HG02642 (cell line): ENCODE results near the gene CUX1.
"Not testable (repeated sequence)": the region's sequence is repeated elsewhere in the genome, so short reads cannot be mapped to it uniquely, and the experiment has no call there.

Experiments
- ATAC-seq: cut with Tn5 transposase; IDR thresholded peaks from one replicate; pipeline ENCODE4 v1.9.1; 2021; ENCODE audit warnings: mild to moderate bottlenecking; ENCODE audit not compliant: unreplicated experiment, poor library complexity

The CUX1 gene

DNA sequence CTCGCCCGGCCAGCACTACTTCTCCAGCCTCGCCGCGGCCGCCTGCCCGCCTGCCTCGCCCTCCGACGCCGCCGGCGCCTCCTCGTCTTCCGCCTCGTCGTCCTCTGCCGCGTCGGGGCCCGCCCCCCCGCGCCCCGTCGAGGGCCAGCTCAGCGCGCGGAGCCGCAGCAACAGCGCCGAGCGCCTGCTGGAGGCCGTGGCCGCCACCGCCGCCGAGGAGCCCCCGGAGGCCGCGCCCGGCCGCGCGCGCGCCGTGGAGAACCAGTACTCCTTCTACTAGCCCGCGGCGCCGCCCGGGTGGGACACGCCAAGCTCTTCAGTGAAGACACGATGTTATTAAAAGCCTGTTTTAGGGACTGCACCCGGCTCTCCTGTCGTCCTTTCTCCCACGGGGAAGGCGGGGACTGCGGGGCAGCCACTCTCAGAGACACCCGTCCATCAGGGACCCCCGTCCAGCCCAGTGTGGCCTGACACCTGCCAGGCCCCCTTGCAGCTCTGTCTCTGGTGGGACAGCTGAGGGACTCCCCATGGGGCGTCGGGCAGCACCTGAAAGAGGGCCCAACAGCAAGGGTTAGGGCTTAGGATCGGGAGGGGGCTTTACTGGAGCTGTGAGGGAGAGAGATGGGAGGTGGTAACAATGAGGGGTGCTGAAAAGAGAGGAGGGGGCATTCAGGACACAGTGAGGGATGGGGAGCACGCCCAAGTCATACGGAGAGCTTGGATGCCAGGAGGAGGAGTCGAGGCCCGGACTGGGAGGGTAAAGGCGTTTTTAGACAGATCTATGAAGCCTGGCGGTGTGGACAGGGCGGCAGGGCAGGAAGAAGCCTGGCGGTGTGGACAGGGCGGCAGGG is 504.1 kb downstream of the CUX1 start:
- no peak for ATAC-seq

DNA sequence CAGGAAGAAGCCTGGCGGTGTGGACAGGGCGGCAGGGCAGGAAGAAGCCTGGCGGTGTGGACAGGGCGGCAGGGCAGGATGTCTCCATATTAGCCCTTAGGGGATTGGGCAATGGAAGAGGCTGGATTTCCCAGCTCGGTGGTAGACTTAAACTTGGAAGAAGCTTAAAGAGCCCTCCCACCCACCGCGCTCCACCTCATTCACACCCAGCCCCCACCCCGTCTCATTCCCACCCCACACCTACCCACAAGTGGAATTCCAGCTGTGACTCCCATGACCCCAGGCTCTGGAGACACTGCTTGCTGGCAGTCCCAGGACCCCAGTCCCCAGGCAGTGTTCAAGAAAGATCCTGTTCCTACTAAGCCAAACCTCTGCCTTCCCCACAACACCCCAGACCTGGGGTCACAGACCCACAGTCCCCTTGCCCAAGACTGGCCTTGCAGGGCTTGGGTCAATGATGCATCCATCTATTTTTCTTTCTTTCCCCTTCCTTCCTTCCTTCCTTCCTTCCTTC is 504.8 kb downstream of the CUX1 start:
- no peak for ATAC-seq

DNA sequence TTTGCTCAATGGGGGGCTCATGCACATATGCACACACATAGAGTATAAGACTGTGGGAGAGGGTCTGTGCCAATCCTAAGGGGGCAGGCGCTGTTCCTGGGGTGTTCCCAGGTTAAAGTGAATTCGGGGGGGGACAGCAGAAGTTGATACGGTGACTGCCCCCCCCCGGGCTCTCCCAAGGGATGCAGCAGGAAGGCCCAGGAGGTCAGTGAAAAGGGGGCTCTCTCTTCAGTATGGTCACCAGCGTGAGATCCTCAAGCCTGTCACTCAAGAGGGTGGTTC is 506.4 kb downstream of the CUX1 start:
- ATAC-seq: no peak

DNA sequence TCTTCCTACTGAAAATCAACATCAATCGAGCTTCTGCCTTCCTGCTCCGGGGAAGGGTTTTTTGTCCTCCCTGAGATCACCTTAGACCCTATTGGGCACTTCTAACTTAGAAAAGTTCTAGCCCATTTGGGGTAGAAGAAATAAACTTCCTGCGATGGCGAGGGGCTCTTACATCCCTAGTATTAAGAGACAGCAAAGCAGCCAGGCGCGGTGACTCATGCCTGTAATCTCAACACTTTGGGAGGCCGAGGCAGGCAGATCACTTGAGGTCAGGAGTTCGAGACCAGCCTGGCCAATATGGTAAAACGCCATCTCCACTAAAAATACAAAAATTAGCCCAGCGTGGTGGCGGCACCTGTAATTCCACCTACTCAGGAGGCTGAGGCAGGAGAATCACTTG is 507.7 kb downstream of the CUX1 start:
- ATAC-seq: not testable (repeated sequence)

DNA sequence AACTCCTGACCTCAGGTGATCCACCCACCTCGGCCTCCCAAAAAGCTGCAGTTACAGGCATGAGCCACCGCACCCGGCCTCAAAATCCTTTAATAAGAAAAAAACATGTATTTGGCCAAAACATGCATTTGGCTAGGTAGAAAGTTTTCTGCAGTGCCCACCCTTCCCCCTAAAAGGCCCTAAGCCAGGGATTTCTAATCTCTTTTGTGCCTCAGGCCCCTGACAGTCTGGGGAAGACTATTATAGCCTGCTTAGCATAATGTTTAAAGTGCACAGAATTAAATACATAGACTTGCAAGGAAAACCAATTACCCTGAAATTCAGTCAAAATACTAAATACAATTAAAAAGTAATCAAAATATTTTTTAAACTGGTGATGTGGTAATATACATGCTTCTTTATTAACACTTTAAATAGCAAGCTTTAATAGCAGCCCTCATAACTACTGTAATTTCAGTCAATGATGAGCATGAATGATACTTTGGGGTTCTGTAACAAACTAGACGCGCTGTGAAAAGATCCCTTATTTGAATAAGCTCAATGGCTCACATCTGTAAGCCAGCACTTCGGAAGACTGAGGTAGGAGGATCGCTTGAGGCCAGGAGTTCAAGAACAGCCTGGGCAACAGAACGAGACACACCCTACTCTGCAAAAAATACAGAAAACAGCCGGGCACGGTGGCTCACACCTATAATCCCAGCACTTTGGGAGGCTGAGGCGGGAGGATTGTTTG is 508.9 kb downstream of the CUX1 start:
- ATAC-seq: no peak

DNA sequence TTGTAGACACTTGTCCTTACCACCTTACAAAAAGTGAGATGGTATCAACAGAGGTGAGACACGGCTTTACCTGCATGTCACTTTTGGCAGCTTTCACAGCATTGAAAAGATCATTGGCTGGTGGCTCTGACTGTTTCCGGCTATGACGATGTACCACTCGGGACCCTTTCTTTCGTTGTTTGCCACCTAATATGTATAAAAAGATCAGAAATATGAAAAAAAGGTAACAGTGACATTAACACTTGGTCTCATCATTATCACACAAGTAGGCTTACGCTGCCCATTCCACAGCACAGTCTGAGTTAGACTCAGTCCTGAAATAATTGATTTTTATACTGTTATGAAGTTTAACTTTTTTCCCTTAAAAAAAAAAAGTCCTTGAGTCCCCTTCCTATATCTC is 509.8 kb downstream of the CUX1 start:
- not testable (repeated sequence) for ATAC-seq

DNA sequence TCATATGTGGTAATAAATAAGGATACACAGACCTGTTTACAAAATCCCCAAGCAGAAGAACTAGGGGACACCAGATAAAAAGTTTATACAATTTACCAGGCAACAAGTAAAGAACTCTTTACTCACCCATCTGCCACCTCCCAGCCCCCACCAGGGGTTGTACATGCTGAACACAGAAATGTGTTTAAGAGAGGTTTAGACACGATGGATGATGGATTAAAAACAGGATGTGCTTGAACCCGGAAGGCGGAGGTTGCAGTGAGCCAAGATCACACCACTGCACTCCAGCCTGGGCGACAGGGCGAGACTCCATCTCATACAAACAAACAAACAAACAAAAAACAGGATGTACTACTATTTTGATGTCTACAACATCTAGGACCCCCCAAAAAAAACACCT is 511.4 kb downstream of the CUX1 start:
- ATAC-seq: not testable (repeated sequence)

DNA sequence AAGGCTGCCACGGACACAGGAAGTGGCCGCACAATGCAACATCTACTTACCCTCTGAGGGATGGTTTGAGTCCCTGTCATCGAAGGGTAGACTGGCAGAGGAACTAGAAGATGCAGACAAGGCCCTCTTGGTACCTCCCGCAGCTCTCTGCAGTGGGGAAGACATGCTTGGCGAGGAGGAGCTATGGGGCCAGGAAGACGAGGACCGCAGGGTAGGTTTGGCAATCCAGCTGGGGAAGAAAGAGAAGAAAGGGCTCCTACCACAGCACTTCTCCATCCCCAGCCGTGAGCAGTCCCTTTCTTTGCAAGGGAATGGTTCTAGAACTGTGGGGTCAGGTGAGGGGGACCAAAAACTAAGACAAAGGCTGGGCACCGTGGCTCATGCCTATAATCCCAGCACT is 511.9 kb downstream of the CUX1 start:
- not testable (repeated sequence) for ATAC-seq

DNA sequence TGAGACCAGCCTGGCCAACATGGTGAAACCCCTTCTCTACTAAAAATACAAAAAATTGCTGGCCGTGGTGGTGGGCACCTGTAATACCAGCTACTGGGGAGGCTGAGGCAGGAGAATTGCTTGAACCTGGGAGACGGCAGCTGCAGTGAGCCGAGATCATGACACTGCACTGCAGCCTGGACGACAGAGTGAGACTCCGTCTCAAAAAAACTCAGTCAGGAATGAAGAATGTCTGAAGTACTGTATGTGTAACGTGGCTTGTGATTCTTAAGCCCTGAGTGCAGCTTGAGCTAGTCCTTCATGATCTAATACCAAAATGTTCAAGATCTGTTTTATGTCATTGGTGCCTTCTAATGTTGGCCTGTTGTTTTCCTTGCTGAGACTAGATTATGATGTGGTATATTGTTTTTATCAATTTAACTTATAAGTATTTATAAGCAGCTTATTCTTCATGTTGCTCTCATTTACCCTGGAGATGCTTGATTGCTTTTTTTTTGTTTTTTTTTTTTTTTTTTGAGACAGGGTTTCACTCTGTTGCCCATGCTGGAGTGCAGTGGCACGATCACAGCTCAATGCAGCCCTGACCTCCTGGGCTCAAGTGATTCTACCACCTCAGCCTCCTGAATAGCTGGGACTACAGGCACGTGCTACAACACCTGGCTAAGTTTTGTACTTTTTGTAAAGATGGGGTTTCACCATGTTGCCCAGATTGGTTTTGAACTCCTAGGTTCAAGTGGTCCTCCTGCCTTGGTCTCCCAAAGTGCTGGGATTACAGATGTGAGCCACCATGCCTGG is 513.4 kb downstream of the CUX1 start:
- not testable (repeated sequence) for ATAC-seq
